Progenitor cell of endocrine pancreas (in vitro differentiated cells): ENCODE measurements around the gene SHISAL1. TPM values are rescaled to one million over a fixed set of nuclear protein-coding genes. Genes with fewer than 3 reads are reported as not detected.

ENCODE experiments used
- DNase-seq: peaks from one replicate; pipeline ENCODE4 v3.0.0; 2021; ENCODE audit warnings: low spot score; ENCODE audit not compliant: unreplicated experiment
- H3K27ac Mint-ChIP-seq: 2 replicates; pipeline ENCODE4 v1.8.0; 2021; ENCODE audit warnings: mild to moderate bottlenecking, moderate library complexity, mixed read lengths
- H3K27me3 Mint-ChIP-seq: 2 replicates; pipeline ENCODE4 v1.8.0; 2021; ENCODE audit warnings: mixed read lengths
- H3K36me3 Mint-ChIP-seq: 2 replicates; pipeline ENCODE4 v1.8.0; 2022; ENCODE audit warnings: mixed read lengths; ENCODE audit not compliant: insufficient read depth
- H3K4me1 Mint-ChIP-seq: 2 replicates; pipeline ENCODE4 v1.8.0; 2021; ENCODE audit warnings: low read depth, mixed read lengths
- H3K4me3 Mint-ChIP-seq: 2 replicates; pipeline ENCODE4 v1.8.0; 2021; ENCODE audit warnings: low read depth, mild to moderate bottlenecking, moderate library complexity, mixed read lengths
- H3K9me3 Mint-ChIP-seq: 2 replicates; pipeline ENCODE4 v1.8.0; 2021; ENCODE audit warnings: low read depth, mixed read lengths
- CTCF ChIP-seq: fragments of 200-600 bp; sonication (generic); IDR thresholded peaks from one replicate; pipeline ENCODE4 v1.5.0; 2021; ENCODE audit warnings: antibody characterized with exemption, mild to moderate bottlenecking; ENCODE audit not compliant: unreplicated experiment
- total RNA-seq: library from RNA; stranded (reverse); gene quantifications from 2 replicates; pipeline ENCODE4 v1.2.1, GENCODE V29; 2021

The SHISAL1 gene
- total RNA-seq, 1 donor from 2014 or later, result 0.46 TPM

DNA sequence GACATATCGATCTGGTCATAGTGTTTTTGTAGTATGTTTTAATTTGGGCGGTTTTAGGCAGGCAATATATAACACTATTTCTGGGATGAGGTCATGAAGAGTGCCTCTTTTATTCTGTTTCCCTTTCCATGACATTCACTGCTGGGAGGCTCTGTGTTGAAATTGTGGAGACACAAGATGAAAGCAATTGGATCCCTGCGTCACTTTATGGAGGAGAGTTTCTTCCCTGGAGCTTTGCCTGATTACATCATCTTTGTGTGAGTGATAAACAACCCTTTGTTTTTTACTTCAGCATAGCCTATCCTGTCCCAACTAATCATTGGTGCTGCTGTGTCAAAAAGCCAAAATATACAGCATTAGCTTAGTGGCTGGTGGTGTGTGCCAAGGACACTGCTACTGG lies 83.4 kb downstream of the SHISAL1 start:
- H3K27me3 Mint-ChIP-seq, result peaks cover 17% of the 10 kb centered on the region
- no peak overlapping the region for H3K4me3 Mint-ChIP-seq
- TF ChIP-seq CTCF, result no peak
- no peak overlapping the region for H3K27ac Mint-ChIP-seq
- no peak for DNase-seq
- no peaks in the 10 kb centered on the region for H3K36me3 Mint-ChIP-seq
- peaks cover 10% of the 10 kb centered on the region for H3K9me3 Mint-ChIP-seq
- H3K4me1 Mint-ChIP-seq, result no peaks in the 10 kb centered on the region

DNA sequence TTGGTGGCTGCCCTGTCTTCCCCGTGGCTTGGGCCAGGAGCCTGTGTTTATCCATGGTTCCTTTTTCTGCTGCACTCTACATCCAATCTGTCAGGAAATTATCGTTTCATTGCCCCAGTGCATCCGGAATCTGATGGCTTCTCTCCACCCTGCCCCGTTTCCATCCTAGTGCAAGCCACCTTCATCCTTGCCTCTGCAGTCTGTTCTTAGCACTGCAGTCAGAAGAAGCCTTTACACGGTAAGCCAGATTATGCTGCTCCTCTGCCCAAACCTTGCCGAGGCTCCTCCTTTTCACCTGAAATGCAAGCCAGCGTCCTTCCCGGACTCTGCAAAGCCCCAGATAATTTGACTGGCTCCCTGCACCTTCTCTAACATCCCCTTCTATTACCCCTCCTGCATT lies 86.9 kb downstream of the SHISAL1 start:
- no peaks in the 10 kb centered on the region for H3K36me3 Mint-ChIP-seq
- peaks cover 30% of the 10 kb centered on the region for H3K27me3 Mint-ChIP-seq
- H3K27ac Mint-ChIP-seq, result no peak overlapping the region
- no peaks in the 10 kb centered on the region for H3K4me1 Mint-ChIP-seq
- no peak for DNase-seq
- TF ChIP-seq CTCF, result no peak
- H3K9me3 Mint-ChIP-seq, result peaks cover 10% of the 10 kb centered on the region
- H3K4me3 Mint-ChIP-seq, result no peak overlapping the region

DNA sequence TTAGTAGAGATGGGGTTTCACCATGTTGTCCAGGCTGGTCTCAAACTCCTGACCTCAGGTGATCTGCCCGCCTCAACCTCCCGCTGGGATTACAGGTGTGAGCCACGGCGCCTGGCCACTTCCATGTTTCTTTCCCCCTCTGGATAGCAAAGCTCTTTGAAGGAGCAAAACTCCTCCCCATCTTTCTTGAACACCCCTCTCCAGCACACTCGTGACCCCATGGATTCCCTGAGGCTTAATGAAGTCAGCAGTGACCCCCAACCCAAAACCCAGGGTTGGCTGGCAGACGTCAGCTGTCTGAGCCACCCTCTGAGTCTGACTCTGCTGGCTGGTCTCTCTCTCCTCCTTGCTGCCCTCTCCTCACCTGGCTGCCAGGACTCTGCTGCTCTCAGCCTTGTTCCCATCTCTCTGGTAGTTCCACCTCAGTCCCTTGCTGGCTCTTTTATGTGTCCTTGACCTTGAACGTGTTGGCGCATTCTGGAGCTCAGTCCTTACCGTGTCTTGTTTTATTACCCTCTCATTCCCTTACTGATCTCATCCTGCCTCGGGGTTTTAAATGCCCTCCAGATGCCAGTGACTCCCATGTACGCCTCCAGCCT lies 87.6 kb downstream of the SHISAL1 start:
- no peak overlapping the region for H3K27ac Mint-ChIP-seq
- H3K4me1 Mint-ChIP-seq, result no peaks in the 10 kb centered on the region
- no peak for DNase-seq
- no peak for TF ChIP-seq CTCF
- peaks cover 30% of the 10 kb centered on the region for H3K27me3 Mint-ChIP-seq
- peaks cover 10% of the 10 kb centered on the region for H3K9me3 Mint-ChIP-seq
- no peaks in the 10 kb centered on the region for H3K36me3 Mint-ChIP-seq
- H3K4me3 Mint-ChIP-seq, result no peak overlapping the region

- no peak overlapping the region for H3K4me3 Mint-ChIP-seq
- no peaks in the 10 kb centered on the region for H3K4me1 Mint-ChIP-seq
- no peak for TF ChIP-seq CTCF
- peaks cover 6% of the 10 kb centered on the region for H3K9me3 Mint-ChIP-seq
- no peak for DNase-seq
- no peak overlapping the region for H3K27ac Mint-ChIP-seq
- no peaks in the 10 kb centered on the region for H3K36me3 Mint-ChIP-seq
- peaks cover 30% of the 10 kb centered on the region for H3K27me3 Mint-ChIP-seq
Measured at GRCh38 chr22:44224166-44224565, 88.6 kb downstream of the SHISAL1 start.

DNA sequence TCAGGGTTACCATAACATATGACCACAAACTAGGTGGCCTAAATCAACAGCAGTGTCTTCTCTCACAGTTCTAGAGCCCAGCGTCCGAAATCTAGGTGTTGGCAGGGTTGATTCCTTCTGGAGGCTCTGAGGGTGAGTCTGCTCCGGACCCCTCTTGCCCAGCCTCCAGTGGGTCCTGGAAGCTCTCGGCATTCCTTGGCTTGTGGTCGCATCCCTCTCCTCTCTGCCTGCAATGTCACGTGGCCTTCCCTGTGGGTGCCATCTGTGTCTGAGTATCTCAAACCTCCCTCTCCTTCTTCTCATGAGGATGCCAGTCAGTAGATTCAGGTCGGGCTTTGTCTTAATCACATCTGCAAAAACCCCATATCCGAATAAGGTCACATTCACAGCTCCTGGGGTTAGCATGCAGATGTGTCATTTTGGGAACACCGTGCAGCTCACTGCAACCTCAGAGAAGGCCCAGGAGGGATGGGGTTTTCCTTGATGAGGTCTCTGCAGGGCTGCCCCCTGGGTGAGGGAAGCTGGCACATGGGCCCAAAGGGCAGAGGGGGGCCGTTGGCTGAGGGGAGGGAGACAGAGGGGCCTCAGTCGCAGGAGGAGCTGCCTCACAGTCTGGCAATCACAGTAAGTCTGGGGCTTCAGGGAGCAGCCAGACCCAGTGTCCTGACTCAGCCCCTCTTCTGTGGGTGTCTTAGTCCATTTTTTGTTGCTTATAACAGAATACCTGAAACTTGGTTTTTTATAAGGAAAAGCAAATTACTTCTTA lies 90.9 kb downstream of the SHISAL1 start:
- no peak overlapping the region for H3K27ac Mint-ChIP-seq
- H3K4me1 Mint-ChIP-seq, result no peaks in the 10 kb centered on the region
- H3K36me3 Mint-ChIP-seq, result no peaks in the 10 kb centered on the region
- no peak overlapping the region for H3K4me3 Mint-ChIP-seq
- peaks cover under 1% of the 10 kb centered on the region for H3K9me3 Mint-ChIP-seq
- no peak for DNase-seq
- peaks cover 30% of the 10 kb centered on the region for H3K27me3 Mint-ChIP-seq
- no peak for TF ChIP-seq CTCF
